ENCODE results near the gene SYT8. TPM values are rescaled to one million over a fixed set of nuclear protein-coding genes. Genes with fewer than 3 reads are reported as not detected.

Gene SYT8
- polyA plus RNA-seq, 1 donor from 2014 or later: not detected

DNA sequence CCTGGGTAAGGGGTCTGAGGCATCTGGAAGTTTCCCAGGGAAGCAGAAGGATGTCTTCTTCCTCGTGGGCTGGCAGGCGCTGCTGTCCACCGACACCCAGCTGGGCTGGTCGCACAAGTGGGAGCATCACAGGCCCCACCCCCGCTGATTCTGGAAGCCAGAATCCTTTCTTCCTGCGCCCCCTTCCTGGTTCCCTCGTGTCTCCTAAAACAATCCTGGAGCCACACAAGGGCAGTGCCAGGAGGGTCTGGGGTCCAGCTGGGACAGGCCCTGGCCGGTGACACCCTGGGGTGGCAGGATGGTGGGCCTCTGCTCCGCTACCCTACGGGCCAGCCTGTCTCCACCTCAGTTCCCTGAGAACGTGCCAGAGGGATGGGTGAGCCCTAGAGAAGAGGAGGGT, 22.3 kb downstream of the SYT8 start:
- no peaks in the 10 kb centered on the region for H4K20me1 ChIP-seq (ENCODE audit: insufficient read depth)
- H3K27me3 ChIP-seq (ENCODE audit: insufficient read depth, low read depth, low read length): no peaks in the 10 kb centered on the region
- no peak overlapping the region for H3K4me3 ChIP-seq (ENCODE audit: low read length)
- no peak overlapping the region for H3K9ac ChIP-seq (ENCODE audit: low read length)
- H3F3A ChIP-seq (ENCODE audit: insufficient read depth, low read length, poor library complexity, severe bottlenecking): no peaks in the 10 kb centered on the region
- H3K4me2 ChIP-seq (ENCODE audit: low read length): no peak overlapping the region
- H3K27ac ChIP-seq (ENCODE audit: low read length): no peak overlapping the region
- H3K9me2 ChIP-seq (ENCODE audit: insufficient read depth, low read length): no peaks in the 10 kb centered on the region
- TF ChIP-seq CTCF (IDR thresholded peaks at IDR 0.05; ENCODE audit: poor library complexity, severe bottlenecking): no peak
- TF ChIP-seq POLR2AphosphoS5 (IDR thresholded peaks at IDR 0.05): no peak
- no peaks in the 10 kb centered on the region for H3K79me2 ChIP-seq (replicated peaks; ENCODE audit: insufficient read depth, low read length)
- no peaks in the 10 kb centered on the region for H3K36me3 ChIP-seq (ENCODE audit: insufficient read depth, low read length)
- no peaks in the 10 kb centered on the region for H3K9me3 ChIP-seq (ENCODE audit: low read length)
- H2AFZ ChIP-seq (ENCODE audit: low read depth, low read length): no peak overlapping the region

- H4K20me1 ChIP-seq (ENCODE audit: insufficient read depth): no peaks in the 10 kb centered on the region
- no peak overlapping the region for H3K27ac ChIP-seq (ENCODE audit: low read length)
These were observed 23.4 kb downstream of the SYT8 start for GRCh38 chr11:1858154-1858553.

More at GRCh38 chr11:1858154-1858553, 23.4 kb downstream of the SYT8 start:
- no peaks in the 10 kb centered on the region for H3K36me3 ChIP-seq (ENCODE audit: insufficient read depth, low read length)
- H3K9ac ChIP-seq (ENCODE audit: low read length): no peak overlapping the region
- H3K27me3 ChIP-seq (ENCODE audit: insufficient read depth, low read depth, low read length): no peaks in the 10 kb centered on the region
- H3K9me3 ChIP-seq (ENCODE audit: low read length): no peaks in the 10 kb centered on the region
- no peak overlapping the region for H2AFZ ChIP-seq (ENCODE audit: low read depth, low read length)
- no peaks in the 10 kb centered on the region for H3F3A ChIP-seq (ENCODE audit: insufficient read depth, low read length, poor library complexity, severe bottlenecking)
- TF ChIP-seq EZH2 (IDR thresholded peaks at IDR 0.05; ENCODE audit: borderline replicate concordance, insufficient read depth, low read length, poor library complexity, severe bottlenecking) (no peak), RAD21 (conservative IDR thresholded peaks at IDR 0.05) (no peak), CTCF (IDR thresholded peaks at IDR 0.05; ENCODE audit: poor library complexity, severe bottlenecking) (no peak), POLR2AphosphoS5 (IDR thresholded peaks at IDR 0.05) (no peak), EP300 (conservative IDR thresholded peaks at IDR 0.05; ENCODE audit: poor library complexity, severe bottlenecking) (no peak), MXI1 (conservative IDR thresholded peaks at IDR 0.05; ENCODE audit: poor library complexity, severe bottlenecking) (no peak)
- TF ChIP-seq, protein P1, sequence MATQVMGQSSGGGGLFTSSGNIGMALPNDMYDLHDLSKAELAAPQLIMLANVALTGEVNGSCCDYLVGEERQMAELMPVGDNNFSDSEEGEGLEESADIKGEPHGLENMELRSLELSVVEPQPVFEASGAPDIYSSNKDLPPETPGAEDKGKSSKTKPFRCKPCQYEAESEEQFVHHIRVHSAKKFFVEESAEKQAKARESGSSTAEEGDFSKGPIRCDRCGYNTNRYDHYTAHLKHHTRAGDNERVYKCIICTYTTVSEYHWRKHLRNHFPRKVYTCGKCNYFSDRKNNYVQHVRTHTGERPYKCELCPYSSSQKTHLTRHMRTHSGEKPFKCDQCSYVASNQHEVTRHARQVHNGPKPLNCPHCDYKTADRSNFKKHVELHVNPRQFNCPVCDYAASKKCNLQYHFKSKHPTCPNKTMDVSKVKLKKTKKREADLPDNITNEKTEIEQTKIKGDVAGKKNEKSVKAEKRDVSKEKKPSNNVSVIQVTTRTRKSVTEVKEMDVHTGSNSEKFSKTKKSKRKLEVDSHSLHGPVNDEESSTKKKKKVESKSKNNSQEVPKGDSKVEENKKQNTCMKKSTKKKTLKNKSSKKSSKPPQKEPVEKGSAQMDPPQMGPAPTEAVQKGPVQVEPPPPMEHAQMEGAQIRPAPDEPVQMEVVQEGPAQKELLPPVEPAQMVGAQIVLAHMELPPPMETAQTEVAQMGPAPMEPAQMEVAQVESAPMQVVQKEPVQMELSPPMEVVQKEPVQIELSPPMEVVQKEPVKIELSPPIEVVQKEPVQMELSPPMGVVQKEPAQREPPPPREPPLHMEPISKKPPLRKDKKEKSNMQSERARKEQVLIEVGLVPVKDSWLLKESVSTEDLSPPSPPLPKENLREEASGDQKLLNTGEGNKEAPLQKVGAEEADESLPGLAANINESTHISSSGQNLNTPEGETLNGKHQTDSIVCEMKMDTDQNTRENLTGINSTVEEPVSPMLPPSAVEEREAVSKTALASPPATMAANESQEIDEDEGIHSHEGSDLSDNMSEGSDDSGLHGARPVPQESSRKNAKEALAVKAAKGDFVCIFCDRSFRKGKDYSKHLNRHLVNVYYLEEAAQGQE (IDR thresholded peaks at IDR 0.05; ENCODE audit: borderline replicate concordance): no peak
- H3K4me3 ChIP-seq (ENCODE audit: low read length): no peak overlapping the region
- no peaks in the 10 kb centered on the region for H3K9me2 ChIP-seq (ENCODE audit: insufficient read depth, low read length)
- H3K4me2 ChIP-seq (ENCODE audit: low read length): no peak overlapping the region
- H3K79me2 ChIP-seq (replicated peaks; ENCODE audit: insufficient read depth, low read length): no peaks in the 10 kb centered on the region

Measured in neural cell (in vitro differentiated cells).